Stimulated activated CD8-positive, alpha-beta memory T cell treated with anti-CD3 and anti-CD28 coated beads, Interleukin-12 subunit alpha, Interleukin-12 subunit beta, amount 100 ng/mL, for 1 hour (primary cell): ENCODE results near the gene GVQW3.
A peak's percentile ranks its signal among the peaks of the same experiment; 100 is the strongest.

Source experiments
- DNase-seq: peaks from one replicate; pipeline ENCODE4 v3.0.0-alpha.2; 2020; ENCODE audit warnings: low read depth

GVQW3 gene

DNA sequence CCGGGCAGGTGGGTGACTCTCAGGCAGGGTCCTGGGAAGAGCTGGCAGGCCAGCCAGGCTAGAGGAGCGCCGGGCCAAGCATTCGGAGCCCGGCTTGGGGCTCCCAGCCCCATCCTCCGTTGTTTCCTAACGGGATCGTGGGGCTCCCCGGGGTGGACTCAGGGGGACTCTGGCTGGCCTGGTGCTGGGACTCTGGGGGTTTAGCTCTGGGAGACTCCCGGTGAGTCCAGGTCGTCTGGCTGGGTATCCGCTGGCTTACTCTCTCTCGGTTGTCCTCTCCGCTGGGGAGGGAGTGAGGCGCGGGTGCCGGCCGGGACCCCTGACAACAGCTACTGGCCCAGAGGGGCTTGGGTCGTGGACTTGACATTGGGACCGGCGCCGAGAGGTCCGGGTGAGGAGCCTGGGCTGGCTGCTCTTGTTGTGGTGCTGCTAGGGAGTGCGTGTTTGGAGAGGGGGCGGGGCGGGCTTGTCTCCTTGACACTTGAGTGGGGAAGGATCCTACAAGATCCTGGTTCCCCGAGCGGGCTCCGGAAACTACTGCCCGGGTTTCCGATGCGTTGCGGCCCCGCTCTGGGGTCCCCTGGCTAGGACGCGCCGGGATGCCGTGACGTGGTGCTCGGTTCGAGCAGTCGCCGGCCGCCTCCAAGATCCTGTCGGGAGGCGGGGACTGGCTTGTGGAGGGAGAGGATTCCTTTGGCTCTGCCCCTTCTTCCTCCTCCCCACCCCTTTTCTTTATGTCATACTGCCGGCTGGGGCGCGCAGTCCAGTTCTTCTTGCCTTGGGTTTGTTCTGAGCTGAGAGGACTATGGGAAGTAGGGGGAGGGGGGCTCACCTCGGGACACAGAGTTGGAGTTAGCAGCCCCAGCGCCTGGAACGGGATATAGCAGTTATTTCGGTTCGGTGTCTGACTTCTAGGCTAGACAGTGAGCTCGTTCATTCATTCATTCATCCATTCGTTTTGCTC, 64.3 kb downstream of the GVQW3 start:
- DNase-seq: peak; percentile 2

DNA sequence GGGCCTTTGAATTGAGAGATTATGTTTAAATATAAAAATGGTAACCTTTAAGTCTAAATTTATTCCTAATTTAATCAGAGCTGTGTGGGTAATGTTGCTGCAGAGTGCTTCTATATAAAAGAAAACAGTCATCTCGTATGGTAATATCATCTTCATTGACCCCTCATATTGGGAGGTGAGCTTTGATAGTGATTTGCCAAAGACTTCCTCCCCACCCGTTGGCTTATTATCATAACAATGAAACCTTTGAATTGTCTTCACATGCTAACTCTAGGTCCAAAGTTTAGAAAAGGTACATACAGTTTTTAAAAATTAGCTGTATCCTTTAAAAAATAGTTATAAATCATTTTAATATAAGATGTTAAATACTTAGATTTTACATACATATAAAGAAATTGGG, 67.4 kb downstream of the GVQW3 start:
- DNase-seq: no peak

DNA sequence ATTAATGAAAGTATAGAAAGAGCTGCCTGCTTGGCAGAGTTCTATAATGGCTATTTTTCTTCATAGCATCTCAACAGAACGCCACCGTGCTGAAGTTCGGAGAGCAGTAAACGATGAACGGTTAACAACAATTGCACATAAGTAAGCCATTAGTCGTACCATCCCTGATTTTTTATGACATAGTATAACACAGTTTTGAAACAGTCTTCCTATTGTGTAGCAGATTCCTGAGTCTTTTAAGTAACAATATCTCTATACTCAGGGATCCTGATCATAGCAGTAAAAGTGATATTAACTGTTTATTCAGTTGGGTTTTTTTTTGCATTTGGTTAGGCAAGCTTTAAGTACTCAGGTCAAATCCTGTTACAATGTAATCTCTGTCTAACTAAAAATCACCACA, 72.1 kb downstream of the GVQW3 start:
- no peak for DNase-seq

DNA sequence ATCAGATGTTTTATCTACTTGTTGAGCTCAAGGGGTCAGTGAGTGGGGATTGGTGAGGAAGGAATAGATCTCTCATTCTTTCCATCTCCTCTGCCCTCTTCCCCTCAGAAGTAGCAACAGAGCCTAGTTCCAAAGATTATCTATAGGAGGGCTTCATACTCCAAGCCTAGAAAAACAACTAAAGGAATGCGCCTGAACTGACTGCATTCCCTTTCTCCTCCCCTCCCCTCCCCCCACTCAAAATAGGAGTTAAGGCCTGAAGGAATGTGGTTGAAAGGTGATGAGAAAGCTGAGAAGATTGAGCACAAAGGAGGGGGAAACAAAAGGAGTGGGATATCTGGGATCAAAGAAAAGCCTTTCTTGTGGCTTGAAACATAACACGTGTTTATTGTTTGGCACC, 74.2 kb downstream of the GVQW3 start:
- DNase-seq: no peak

DNA sequence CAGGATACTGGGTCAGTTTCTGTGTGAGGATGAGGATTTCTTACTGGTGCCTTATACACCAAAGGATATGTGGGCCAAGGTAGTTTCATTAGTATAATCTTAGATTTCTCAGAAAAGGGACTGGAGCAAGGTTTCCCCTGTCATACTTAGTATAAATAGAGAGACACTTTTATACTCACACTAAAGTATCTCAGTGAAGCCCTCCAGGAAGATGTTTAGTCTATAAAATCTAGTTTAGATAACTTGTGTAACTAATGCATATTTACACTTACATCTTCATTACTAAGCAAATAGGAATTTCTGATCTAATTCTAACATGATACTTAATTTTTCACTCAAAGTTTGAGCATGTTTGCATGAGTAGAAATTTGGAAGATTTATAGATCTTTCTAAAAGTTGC, 74.8 kb downstream of the GVQW3 start:
- no peak for DNase-seq

DNA sequence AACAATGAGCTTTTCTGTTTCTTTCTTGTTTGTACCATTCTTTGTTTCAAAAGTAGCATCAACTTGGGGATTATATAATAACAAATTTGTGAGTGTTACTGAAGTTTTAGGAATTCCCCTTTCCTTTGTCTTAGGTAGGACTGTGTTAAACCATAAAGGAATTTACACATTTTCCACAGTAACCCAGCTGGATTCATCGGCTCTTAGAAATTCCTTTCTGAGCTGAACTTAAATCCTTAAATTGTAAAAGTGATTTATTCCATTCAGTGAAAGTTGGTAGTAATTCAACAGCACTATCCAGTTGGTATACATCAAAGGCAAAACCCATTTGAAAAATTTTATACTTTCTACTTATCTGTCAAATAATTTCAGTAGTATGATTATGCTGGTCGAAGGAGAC, 75.4 kb downstream of the GVQW3 start:
- DNase-seq: no peak
